ENCODE results near the gene YDJC.
"Not testable (repeated sequence)": the region's sequence is repeated elsewhere in the genome, so short reads cannot be mapped to it uniquely, and the experiment has no call there.

YDJC gene

GRCh38 chr22:21652010-21652546 is 22.3 kb upstream of the YDJC start:
- no peak for DNase-seq (ENCODE audit: low read depth, low spot score)

- no peak for DNase-seq (ENCODE audit: low read depth, low spot score)
These were observed 21.7 kb upstream of the YDJC start for GRCh38 chr22:21651521-21652009.

GRCh38 chr22:21650823-21651520 is 21.1 kb upstream of the YDJC start:
- DNase-seq (ENCODE audit: low read depth, low spot score), result no peak

GRCh38 chr22:21650280-21650679 is 20.5 kb upstream of the YDJC start:
- DNase-seq (ENCODE audit: low read depth, low spot score), result no peak

GRCh38 chr22:21646608-21647590 is 17.1 kb upstream of the YDJC start:
- no peak for DNase-seq (ENCODE audit: low read depth, low spot score)

- not testable (repeated sequence) for DNase-seq (ENCODE audit: low read depth, low spot score)
These were observed 15.7 kb upstream of the YDJC start for GRCh38 chr22:21645513-21645912.

GRCh38 chr22:21643533-21644357 is 13.9 kb upstream of the YDJC start:
- DNase-seq (ENCODE audit: low read depth, low spot score), result no peak

- no peak for DNase-seq (ENCODE audit: low read depth, low spot score)
These were observed 13.0 kb upstream of the YDJC start for GRCh38 chr22:21642584-21643448.

GRCh38 chr22:21641789-21642583 is 12.2 kb upstream of the YDJC start, which contains the start of gene SDF2L1:
Gene SDF2L1, plus strand, starts transcription at chr22:21642302. Its CDS starts 35 bp downstream, at chr22:21642337.
- peak; percentile 95 for DNase-seq (ENCODE audit: low read depth, low spot score)

GRCh38 chr22:21641417-21641788 is 11.6 kb upstream of the YDJC start:
- DNase-seq (ENCODE audit: low read depth, low spot score), result no peak

GRCh38 chr22:21640810-21641209 is 11.0 kb upstream of the YDJC start:
- DNase-seq (ENCODE audit: low read depth, low spot score), result no peak

GRCh38 chr22:21639359-21639758 is 9.5 kb upstream of the YDJC start:
- DNase-seq (ENCODE audit: low read depth, low spot score), result no peak

- DNase-seq (ENCODE audit: low read depth, low spot score), result not testable (repeated sequence)
These were observed 7.6 kb upstream of the YDJC start for GRCh38 chr22:21637450-21637849.

- DNase-seq (ENCODE audit: low read depth, low spot score), result no peak
These were observed 6.9 kb upstream of the YDJC start for GRCh38 chr22:21636629-21637218.

GRCh38 chr22:21635771-21636510 is 6.1 kb upstream of the YDJC start:
- DNase-seq (ENCODE audit: low read depth, low spot score), result no peak

GRCh38 chr22:21634844-21635243 is 5.0 kb upstream of the YDJC start:
- DNase-seq (ENCODE audit: low read depth, low spot score), result no peak

GRCh38 chr22:21634081-21634480 is 4.3 kb upstream of the YDJC start:
- no peak for DNase-seq (ENCODE audit: low read depth, low spot score)

GRCh38 chr22:21633481-21633880 is 3.7 kb upstream of the YDJC start:
- no peak for DNase-seq (ENCODE audit: low read depth, low spot score)

Data from brain pericyte (primary cell).